GM19351 (cell line): ENCODE measurements around the gene ZNF593.

Source experiments
- ATAC-seq: cut with Tn5 transposase; IDR thresholded peaks from one replicate; pipeline ENCODE4 v1.9.1; 2021; ENCODE audit warnings: mild to moderate bottlenecking, moderate library complexity; ENCODE audit not compliant: unreplicated experiment

Gene ZNF593

DNA sequence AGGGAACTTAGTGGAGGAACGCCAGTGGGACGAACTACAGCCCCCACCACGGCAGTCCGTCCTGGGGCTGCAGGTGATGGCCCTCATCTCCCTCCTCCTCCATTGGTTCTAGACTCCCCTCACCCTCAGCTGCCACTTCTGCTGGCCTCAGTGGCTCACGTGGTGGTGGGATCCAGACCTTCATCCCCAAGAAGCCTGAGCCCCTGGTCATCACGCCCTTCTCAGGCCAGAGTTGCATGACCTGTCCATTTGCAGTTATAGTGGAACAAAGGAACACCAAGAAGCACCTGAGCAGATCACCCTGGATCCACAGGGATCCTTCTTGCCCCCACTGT, 23.8 kb upstream of the ZNF593 start:
- no peak for ATAC-seq

DNA sequence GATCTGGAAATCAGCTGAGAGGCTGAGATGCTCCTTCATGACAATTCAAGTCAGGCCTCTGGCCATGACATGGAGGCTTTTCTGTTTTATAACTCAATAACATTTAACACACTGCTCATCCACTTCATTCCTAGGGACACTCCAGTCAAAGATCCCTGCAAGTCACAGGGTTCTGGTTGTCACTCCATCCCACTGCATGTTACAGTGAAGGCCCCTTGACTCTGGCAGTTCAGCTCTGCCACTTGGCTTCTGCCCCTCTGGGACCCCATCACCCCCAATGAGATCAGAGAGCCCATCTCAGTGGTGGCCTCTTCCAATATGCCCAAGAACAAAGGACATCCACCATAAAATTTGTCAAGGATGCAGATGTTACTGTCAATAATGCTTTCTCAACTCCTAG, 20.8 kb upstream of the ZNF593 start:
- ATAC-seq: no peak

DNA sequence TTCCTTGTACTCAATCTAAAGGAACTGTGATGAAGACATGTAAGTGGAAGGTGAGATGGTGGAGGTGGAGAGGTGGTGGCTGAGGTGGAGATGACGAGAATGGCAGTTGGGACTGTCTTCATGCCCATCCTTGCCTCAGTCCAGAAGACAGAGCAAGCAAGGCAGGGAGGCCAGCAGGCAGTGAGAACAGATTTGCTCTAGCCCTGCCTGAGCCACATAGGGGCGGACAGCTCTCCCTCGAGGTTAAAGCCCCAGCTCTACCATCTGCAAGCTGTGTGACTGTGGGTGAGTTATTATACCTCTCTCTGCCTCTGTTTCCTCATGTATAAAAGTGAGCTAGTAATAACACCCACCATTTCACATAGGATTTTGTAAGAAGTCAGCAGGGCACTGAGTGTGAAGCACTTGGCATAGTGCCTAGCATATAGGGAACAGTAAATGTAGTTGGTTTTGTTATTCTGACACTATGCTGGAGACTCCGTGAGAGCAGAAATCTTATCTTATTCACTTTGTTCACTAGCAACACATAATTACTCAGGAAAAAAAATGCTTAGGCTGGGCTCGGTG, 15.7 kb upstream of the ZNF593 start:
- ATAC-seq: no peak

DNA sequence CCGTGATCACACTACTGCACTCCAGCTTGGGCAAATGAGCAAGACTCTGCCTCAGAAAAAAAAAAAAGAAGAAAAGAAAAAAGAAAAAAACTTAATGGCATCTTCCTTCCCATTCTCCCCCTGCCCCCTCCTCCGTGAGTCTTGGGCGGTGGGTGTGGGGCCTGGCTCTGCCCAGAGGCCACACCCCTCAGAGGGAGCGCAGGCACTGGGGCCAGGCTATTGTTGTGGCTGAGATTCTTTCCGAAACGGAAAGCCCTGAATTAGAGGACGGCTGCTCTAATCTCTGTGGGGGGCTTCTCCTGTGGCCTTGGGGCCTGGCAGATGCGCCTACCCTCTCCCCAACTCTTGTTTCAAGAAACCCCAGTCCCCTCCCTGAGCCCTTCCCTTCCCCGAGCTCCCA, 15.0 kb upstream of the ZNF593 start:
- no peak for ATAC-seq

DNA sequence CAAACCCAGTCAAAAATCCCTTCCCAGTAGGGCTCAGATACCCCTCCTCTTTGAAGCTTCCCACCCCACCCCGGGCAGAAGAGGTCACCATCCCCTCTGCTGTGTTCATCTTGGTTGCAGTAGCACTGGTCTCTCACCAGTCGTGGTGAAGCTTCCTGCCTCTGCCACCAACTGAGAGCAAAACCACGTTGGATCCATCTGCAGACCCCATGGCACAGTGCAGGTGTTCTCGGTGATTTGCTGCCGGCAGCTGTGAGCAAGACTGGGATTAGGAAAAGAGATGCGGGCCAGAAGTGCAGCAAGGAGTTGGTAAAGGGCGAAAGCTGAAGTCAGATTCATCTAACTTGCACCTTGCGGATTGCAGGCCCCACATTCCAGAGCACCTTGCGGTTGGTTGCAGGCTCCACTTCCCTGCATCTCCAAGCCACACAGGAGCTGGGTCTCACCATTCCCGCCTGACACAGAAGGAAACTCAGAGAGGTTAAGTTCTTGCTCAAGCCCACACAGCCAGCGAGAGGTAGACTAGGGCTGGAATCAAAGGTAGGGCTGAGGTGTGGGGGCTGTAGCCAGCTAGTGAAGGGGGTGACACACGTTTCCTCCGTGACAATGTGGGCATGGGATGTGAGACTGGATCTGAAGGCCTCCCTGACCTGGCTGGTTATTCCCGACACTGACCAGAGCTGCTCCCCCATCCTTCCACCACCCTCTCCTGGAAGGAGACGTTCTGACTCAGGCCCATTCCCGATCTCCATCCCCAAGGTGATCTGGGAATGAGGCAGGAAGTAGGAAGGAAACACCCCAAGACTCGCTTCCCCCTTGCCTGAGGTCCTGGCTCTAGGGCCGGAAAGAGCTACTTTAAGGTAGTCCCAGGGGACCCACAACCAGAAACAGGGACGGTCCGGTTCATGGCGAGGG, 14.1 kb upstream of the ZNF593 start:
- no peak for ATAC-seq

DNA sequence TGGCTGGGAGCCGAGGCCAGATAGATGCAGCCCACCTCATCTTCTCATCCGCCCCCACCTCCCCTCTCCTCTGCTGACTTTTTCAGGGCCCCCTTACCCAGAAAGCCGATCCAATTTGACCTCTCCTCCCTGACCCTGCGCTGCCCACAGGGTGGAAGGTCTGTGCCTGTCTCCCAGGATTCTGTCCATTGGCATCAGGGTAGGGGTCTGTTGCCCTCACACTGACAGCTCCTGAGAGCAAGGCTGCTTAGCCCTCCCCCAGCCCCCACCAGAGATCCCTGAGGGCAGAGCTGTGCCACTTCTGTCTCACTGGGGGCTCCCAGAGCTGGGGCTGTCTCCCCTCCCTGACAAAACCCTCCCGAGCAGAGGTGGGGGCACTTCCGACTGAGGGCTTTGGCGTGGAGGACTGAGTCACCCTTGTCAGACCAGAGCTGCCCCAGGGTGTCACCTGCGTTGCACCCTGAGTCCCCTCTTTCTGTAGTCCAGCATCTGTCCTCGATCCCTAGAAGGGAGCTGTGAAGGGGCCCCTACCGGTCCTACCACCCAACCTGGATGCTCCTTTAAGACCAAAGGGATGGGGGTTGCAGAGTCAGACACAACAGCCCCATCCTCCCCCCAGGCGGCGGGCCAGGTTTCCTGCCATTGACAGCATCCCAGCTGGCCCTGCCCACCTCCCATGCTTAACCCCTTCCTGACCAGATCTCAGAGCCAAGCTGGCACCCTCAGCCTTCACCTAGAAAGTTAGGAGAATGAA, 13.2 kb upstream of the ZNF593 start:
- ATAC-seq: no peak

DNA sequence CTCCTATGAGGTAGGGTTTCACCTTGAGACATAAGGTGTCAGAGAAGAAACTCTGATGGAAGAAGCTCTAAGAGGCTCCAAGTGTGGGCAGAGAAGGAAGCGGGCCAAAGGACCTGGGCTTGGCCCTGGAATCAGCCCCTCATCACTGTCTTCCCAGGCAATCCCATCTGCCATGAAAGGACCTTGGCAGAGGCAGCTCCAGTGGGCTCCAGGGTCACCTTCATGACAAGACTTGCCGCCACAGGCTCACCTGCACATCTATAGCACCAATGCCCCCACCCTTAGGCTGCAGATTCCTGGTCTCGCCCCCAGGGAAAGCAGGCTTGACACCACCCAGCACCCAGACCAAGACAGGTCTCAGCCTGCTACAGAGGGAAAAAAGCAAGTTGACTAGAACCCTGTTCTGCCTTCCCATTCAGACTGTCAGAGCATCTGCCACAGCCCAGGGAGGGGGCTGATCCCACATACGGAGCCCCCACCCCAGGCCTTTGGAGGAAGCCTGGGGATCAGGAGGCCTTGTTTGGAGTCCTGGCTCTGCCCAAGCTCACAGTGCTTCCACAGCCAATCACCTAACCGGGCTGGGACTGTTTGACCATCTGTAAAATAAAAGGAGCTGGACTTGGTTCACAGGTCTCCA, 11.3 kb upstream of the ZNF593 start:
- no peak for ATAC-seq

DNA sequence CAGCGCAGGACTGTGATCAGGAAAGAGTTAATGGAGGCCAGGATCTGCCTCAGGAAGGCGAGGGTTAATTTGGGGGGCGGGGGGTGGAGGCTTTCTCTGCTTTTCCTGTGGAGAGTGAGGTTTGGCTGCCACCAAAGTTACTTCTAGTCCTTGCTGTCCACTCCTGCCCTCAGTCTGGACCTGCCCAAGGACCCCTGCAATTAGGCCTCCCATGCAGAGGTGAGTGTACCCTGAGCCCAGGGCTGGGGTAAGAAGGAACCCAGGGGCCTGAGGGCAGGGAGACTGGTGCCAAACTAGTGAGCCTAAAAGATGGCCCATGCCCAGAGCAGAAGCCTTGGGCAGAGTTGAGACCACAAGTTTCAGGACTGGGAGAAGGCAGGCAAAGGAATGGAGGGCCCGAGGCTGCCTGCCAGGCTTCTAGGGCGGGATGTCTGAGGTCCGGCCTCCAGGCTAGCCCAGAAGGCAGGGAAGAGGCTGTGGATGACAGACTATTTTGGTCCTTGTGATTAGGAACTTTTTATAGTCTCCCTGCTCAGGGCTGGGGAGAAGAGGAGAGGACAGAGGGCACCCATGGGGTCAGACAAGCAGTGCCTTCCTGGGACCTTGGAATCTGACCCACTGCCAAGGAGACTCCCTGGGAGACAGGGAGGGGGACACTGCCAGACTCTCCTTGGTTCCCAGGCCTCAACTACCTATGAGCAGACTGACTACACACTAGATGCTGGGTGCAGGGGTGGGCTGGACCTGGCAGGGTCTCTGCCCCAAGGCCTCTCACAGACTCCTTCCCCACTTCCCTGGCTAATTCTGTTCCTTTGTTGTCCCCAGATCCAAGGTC, 10.6 kb upstream of the ZNF593 start, which contains the start of gene FAM110D:
TSS of gene FAM110D (plus strand) at position 172 of the 835 bp plus-strand sequence. CDS start 2,213 bp downstream, outside the sequence.
- ATAC-seq: no peak

DNA sequence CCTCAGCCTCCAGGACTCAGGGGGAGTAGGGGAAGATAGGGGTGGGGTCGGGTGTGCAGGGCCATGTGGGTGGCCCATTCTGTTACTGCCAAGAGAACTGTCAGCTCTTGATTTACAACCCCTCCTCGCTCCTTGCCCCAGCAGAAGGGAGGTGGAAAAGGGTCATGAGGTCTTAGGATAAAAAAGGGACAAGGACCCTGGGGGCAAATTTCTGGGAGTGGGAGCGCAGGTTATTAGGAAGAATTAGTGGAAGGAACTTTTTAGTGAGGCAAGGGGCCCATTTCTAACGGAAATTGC, 10.0 kb upstream of the ZNF593 start:
- no peak for ATAC-seq

DNA sequence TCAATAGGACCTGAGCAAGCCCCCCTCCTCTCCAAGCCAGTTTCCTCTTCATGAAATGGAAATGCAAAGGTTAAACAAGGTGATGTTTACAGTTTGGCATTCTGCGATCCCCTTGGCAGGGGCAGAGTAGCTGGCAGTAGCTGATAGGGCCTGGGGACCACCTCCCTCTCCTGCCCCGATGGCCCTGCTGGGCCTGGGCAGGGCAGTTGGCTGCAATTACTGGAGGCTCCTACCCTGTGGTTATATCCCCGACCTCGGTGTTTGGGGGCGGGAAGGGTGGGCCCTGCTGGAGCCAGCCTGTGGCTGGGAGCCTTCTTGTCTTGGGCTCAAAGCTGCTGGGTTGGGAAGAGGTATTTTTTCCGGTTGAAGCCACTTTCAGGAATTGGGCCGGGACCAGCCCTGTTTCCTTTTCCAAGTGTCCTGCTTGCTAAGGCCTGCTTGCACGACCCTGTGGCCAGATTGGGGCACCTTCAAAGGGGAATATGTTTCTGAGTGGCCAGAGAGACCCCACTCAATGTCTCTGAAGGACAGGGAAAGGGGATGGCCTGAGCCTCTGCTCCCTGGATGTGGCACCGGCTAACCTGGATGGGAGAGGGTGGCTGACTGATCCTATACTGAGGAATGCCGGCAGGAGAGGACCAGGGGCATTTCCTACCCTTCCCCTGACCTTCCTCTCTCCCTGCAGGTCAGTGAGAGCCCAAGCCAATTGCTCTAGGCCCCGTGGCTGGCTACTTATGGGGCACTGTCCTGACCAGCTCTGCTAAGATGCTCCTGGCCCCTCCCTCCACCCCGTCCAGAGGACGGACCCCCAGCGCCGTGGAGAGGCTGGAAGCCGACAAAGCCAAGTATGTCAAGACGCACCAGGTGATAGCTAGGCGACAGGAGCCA, 8.9 kb upstream of the ZNF593 start:
- ATAC-seq: no peak

DNA sequence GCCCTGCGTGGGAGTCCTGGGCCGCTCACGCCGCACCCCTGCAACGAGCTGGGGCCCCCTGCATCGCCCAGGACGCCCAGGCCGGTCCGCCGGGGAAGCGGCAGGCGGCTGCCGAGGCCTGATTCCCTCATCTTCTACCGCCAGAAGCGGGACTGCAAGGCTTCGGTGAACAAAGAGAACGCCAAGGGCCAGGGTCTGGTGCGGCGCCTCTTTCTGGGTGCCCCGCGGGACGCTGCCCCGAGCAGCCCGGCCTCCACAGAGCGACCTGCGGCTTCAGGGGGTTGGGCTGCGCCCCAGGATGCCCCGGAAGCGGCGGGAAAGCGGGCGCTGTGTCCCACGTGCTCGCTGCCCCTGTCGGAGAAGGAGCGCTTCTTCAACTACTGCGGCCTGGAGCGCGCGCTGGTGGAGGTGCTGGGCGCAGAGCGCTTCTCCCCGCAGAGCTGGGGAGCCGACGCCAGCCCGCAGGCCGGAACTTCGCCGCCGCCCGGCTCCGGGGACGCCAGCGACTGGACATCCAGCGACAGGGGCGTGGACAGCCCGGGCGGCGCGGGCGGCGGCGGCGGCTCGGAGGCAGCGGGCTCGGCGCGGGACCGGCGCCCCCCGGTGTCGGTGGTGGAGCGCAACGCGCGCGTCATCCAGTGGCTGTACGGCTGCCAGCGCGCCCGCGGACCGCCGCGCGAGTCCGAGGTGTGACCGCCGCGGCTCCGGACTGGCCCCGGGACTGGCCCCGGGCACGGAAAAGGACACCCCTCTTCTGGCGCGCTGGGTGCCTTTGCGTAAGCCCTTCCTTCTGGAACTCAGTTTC, 8.1 kb upstream of the ZNF593 start:
- no peak for ATAC-seq

DNA sequence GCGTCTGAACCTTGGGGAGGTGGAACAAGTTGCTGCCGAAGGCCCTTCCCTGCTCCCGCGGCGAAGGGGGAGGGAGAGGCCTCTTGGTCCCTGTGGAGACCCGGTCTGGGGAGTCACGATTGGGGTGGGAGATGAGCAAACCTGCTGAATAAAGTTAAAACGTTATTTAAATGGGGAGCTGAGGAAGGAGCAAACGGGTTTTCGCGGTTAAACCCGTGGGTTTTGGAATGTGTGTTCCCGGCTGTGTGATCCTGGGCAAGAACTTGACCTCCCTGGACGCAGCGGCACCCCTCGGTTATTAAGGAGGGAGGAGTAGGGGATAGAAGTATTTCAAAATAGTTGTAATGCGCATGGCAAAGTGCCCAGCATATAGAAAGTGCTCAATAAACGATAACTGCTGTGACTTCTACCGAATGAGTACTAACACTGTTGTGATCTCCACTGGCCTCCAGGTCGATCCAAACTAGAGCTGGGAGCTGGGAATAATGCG, 7.4 kb upstream of the ZNF593 start:
- ATAC-seq: no peak

DNA sequence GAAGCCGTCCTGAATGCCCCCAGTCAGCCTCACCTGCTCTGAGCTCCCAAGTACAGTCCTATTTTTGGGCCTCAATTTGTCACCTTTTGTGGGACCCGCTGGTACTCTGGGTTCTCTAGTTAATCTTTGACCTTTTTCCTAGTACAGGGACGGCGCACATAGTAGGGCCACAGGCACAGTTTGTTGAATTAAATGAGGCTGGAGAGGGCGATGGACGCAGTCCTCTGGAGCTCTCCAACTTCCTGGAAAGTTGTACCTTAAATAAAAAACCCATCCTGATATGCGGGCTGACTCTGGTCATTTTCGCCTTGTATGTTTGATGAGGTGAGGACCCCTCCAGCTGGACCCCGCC, 6.0 kb upstream of the ZNF593 start:
- ATAC-seq: no peak

DNA sequence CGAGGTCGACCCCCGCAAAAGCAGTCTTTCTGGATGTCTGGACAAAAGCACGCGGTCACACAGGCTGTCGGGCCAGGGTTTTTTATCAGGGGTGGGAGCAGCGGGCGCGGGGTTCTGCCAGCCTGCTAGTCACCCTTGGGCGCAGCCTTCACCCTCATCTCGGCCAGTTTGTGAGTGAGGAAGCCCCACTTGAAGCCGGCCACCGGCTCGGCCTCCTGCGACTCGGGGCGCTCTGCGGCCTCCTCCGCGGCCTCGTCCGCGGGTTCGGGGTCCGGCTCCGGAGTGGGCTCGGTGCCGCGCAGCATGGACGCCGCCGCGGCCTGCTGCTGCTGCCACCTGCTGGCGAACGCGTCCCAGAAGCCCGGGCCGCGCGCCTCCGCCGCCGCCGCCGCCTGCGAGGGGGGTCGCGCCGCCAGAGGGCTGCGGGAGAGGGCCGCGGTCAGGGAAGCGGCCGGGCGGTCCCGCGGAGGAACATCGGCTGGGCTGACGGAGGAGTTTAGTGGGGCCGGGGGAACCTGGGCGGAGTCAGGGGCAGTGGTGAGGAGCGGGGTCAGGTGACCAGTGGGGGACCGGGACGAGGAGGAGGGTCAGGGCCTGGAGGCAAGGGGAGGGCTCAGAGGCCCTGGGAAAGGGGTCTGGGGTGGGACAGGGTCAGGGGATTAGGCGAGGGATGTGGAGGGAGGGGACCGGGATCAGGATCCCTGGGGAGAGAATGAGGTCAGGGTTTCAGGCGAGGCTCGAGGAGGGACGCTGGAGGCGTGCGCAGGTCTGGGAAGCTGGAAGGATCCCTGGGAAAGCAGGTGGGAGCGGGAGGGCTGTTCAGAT, 5.5 kb upstream of the ZNF593 start:
- no peak for ATAC-seq

DNA sequence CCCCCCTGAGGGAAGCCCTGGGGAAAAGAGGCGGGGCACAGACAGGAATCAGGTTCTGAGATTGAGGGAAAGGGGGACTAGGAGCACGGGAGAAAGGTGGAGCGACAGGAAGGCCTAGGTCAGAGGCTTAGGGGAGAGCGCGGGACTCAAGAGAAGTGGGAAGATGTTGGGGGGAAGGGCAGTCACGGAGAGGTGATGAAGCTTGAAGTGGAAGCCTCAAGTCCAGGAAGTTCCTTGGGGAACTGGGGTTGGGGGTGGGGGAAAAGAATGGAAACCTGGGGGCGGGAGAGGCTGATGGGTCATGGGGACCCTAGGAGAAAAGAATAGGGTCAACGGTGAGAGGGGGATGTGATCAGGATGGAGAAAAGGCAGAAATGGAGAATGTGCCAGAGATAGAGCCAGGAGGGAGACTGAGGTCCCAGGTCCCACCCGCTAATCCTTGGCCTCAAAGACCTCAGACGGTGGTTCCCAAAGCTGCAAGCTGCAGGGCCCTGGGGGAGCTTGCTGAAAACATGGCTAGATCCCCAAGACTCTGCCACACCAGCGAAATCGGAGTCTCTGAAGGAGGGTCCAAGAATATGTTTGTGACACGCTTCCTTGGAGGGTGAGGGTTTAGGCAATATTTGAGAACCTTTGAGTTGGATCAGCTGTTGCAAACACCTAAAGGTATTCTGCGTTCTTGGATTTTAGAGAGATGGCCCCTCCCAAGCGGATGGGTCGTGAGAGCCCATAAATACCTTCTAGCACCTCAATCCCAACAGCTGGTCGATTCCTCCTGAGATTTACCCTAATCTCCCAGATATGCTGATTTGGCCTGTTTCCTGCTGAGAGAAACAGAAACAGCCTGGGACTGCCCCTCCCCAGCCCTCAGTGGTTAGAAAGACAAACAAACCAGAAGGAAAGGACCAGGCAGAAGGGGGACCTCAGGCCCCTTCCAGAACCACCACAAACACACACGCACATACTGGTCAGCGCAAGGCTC, 4.6 kb upstream of the ZNF593 start:
- ATAC-seq: no peak

DNA sequence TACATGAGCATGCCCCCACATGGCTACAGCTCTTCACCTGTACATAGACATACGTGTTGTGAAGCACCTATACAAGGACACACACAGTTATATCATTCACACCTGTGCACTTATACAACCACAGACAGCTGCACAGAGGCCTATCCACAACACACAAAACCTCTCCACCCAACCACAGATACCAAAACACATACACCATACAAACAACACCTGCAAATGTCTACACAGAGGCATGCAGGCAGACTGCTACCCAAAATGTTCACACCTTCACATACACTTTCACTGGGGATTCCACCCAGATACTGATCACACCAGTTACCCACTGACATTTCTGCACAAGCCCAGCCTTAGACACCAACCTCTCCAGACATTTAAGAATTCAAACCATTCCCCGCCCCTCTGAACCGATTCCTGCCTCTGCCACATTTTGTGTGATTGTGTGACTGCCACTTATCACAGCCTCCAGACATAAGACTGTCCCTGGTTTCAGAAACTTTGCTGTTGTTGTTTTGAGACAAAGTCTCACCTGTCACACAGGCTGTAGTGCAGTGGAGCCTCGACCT, 2.9 kb upstream of the ZNF593 start:
- no peak for ATAC-seq
